GM10248 (cell line): ENCODE measurements around the gene VWA3A.
"Not testable (repeated sequence)": the region's sequence is repeated elsewhere in the genome, so short reads cannot be mapped to it uniquely, and the experiment has no call there.

Source experiments
- CTCF ChIA-PET: fragments of 300-600 bp; sonication (Branson Sonifier 250); formaldehyde crosslinking; extraction: SDS; loops from one replicate; lab custom pipeline; 2021; ENCODE audit warnings: antibody characterized with exemption; lab: Yijun Ruan, JAX
- POLR2A ChIA-PET: fragments of 350-650 bp; sonication (Branson Sonifier 250); formaldehyde crosslinking; extraction: SDS; loops from one replicate; lab custom pipeline; 2020; ENCODE audit warnings: antibody characterized with exemption; lab: Yijun Ruan, JAX
- DNase-seq: peaks from one replicate; pipeline ENCODE4 v3.0.0; 2012; ENCODE audit errors: extremely low spot score
- CTCF ChIP-seq: IDR thresholded peaks from 2 replicates; pipeline ENCODE4 v1.5.1; 2012; ENCODE audit warnings: mild to moderate bottlenecking, low read depth; ENCODE audit errors: extremely low read depth, missing control alignments, control extremely low read depth

The VWA3A gene

DNA sequence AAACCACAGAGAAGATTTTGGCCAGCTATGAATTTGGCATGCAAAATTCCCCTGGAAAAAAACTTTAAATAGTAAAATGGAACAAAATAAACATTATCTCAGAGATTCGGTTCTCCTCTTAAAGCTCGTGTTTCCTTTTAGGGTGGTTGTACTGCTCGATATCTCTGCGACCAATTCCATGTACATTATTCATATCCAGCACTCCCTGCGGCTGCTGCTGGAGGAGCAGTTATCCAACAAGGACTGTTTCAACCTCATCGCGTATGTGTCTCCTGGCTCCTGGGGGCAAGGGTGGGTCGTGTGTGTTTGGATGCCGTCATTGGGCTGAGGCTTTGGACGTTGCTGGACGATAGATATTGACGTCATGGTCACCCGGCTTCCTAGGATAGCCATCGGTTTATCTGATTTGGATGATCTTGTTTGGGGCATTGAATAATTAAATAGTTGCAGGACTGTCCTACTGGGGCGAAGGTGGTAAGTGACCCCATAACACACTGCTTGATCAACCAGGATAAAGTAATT, 33.8 kb downstream of the VWA3A start:
- ChIA-PET CTCF (no interaction called here), POLR2A (no interaction called here)
- TF ChIP-seq CTCF = no peak
- DNase-seq = no peak

- POLR2A ChIA-PET, DNase-seq, CTCF ChIA-PET: not testable (repeated sequence)
These were observed 36.2 kb downstream of the VWA3A start for GRCh38 chr16:22128537-22128936.

- no peak for TF ChIP-seq CTCF
- POLR2A ChIA-PET = no interaction called here
- DNase-seq = no peak
- CTCF ChIA-PET = interaction anchor here (1.0 to 2.8 kb wide), 3 partner anchors 11 to 58 kb away, joined by 3 to 7 read pairs (median 4); no protein-coding TSS in a partner anchor
These were observed 38.2 kb downstream of the VWA3A start for GRCh38 chr16:22130528-22130927.

DNA sequence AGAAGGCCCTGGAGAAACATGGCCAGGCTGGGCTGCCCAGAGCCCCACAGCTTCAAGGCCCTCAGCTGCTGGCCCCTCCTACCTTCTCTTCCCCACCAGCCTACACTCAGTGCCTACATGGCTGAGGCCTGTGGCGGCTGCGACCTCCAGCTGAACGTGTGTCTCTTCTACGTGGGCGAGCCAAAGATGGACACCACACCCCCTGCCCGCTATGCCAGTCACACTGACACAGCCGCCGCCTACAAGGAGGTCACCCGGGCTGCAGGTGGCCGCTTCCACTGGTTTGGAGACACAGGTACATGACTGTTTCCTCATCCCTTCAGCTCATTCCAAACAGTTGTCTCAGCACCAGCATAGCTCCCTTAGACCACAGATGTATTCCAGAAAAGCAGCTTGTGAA, 40.5 kb downstream of the VWA3A start:
- no peak for TF ChIP-seq CTCF
- POLR2A ChIA-PET = no interaction called here
- no peak for DNase-seq
- CTCF ChIA-PET = interaction anchor here (2.2 to 2.8 kb wide), 2 partner anchors 34 to 56 kb away, joined by 7 to 8 read pairs; no protein-coding TSS in a partner anchor

DNA sequence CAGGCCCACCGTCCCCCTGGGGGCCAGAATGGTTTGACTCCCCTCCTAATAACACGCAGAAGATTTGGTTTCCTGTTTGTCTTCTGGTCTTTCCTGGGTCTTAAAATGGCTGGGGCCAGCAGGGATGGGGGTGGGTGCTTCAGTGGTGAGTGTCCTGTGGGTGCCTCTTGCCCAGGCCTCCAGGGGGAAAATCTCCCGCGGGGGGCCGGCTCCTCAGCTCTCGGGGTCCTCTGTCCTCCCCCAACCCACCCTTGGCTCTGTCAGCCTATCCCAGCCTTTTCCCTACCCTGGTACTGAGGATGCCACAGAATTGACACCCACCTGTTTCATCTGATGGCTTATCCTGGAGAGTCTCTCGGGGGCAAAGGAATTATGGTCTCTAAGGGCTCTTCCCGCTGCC, 46.1 kb downstream of the VWA3A start:
- no peak for TF ChIP-seq CTCF
- POLR2A ChIA-PET = no interaction called here
- CTCF ChIA-PET = interaction anchor here (2.0 kb wide), 1 partner anchor 15 kb away, joined by 4 read pairs; no protein-coding TSS in a partner anchor
- no peak for DNase-seq

DNA sequence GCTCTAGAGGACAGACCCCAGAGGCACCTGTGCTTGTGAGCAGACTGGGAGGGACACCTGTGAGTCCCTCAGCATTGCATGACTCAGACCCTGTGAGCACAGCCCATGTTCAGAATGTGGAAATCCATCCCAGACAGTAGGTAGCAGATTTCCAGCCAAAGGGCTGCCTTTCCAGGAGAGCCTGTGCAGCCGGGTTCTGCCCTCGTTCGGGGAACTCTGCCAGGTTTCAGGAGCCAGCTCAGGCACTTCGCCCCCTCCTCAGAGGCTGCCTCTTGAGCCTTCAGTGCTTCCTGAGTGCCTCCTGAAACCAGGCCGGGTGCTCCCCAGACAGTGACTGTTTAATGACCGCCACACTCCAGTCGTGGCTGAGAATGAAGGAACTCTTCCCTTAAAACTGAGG, 46.7 kb downstream of the VWA3A start:
- POLR2A ChIA-PET = no interaction called here
- no peak for DNase-seq
- TF ChIP-seq CTCF = no peak
- CTCF ChIA-PET = interaction anchor here (2.0 kb wide), 1 partner anchor 14 kb away, joined by 4 read pairs; no protein-coding TSS in a partner anchor

DNA sequence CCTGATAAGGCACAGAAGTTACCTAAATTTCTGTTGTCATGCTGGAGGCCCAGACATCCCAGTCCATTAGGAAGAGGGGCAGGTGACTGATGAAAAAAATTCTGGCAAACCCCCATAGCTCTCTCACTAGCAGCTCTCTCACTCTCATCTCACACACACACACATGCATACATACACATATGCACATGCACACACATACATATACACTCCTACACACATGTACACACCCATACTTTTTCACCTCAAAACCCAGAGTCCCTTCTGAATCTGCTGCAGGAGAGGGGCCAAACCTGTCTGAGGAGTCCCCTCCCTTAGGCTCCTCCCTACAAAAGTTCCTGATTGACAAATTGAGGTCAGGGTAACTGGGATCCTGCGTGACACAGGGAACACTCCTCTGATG, 47.4 kb downstream of the VWA3A start:
- DNase-seq = no peak
- POLR2A ChIA-PET = no interaction called here
- CTCF ChIA-PET = interaction anchor here (2.0 kb wide), 1 partner anchor 13 kb away, joined by 4 read pairs; no protein-coding TSS in a partner anchor
- TF ChIP-seq CTCF = no peak
